Suprapubic skin (tissue), 3 donors: ENCODE measurements around the gene TRPM2.

Source experiments
- POLR2AphosphoS5 ChIP-seq, 3 donors: sonication (generic); formaldehyde crosslinking; IDR thresholded peaks; one replicate each; pipeline ENCODE4 v1.6.1; 2017; ENCODE audit warnings: antibody characterized with exemption in 3 of 3
- TF ChIP-seq, protein P1 (sequence below), 2 donors: fragments of 200-600 bp in 1 of 2; fragments of 450-650 bp in 1 of 2; sonication (generic) in 1 of 2; IDR thresholded peaks; one replicate each; pipeline ENCODE4 v1.5.1; 2016 to 2019; ENCODE audit warnings: antibody characterized with exemption in 2 of 2, mild to moderate bottlenecking in 1 of 2, moderate library complexity in 1 of 2

DNA sequence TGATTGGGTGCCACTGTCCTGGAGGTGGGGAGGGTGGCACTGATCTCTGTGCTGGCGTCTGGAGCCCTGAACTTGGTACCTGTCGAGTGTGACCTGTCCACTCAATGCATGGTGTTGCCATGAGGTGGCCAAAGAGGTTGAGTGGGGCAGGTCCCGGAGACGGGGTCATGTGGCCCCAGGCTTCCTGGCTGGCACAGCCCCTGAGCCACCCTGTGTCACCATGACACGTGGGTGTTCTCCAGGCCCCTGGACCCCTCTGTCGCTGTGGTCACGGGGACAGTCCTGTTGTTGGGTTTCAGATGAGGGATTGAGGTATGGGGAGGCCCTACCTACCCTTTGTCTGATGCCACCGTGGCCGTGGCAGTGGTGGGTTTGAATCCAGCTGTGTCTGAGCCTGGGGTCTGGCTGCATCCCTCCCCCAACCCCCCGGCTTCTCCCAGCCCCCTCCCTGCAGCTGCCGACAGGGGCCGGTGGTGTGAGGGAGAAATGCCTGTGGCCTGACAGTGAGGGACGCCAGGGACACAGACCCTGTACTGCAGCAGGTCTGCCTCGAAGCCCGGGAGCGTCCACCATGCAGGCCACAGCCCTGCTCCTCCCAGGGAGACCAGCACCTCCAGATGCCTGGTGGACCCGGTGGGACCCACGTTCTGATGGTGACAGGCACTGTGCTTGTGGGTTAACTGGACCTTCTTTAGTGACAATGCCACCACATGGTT is 12.0 kb downstream of the TRPM2 start:
- no peak for TF ChIP-seq POLR2AphosphoS5 (IDR thresholded peaks at IDR 0.05)
- TF ChIP-seq, protein P1, sequence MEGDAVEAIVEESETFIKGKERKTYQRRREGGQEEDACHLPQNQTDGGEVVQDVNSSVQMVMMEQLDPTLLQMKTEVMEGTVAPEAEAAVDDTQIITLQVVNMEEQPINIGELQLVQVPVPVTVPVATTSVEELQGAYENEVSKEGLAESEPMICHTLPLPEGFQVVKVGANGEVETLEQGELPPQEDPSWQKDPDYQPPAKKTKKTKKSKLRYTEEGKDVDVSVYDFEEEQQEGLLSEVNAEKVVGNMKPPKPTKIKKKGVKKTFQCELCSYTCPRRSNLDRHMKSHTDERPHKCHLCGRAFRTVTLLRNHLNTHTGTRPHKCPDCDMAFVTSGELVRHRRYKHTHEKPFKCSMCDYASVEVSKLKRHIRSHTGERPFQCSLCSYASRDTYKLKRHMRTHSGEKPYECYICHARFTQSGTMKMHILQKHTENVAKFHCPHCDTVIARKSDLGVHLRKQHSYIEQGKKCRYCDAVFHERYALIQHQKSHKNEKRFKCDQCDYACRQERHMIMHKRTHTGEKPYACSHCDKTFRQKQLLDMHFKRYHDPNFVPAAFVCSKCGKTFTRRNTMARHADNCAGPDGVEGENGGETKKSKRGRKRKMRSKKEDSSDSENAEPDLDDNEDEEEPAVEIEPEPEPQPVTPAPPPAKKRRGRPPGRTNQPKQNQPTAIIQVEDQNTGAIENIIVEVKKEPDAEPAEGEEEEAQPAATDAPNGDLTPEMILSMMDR (IDR thresholded peaks at IDR 0.05), result no peak
